K562 (cell line): ENCODE results near the gene GABRR2. TPM values are rescaled to one million over a fixed set of nuclear protein-coding genes. Genes with fewer than 3 reads are reported as not detected.

ENCODE experiments used
- ATAC-seq: fragments of 200-7000 bp; cut with Tn5 transposase; 3 replicates; pipeline ENCODE4 v1.9.1; 2020; ENCODE audit warnings: moderate library complexity
- BruUV-seq: library from RNA; stranded (reverse); fragments of 400-500 nt; replicated peaks from 2 replicates; lab custom pipeline; 2021; lab: Mats Ljungman, UMichigan
- CTCF ChIA-PET: fragments of 300-600 bp; formaldehyde crosslinking; extraction: SDS; loops from one replicate; lab custom pipeline; 2021; ENCODE audit warnings: low intra/inter-chr PET ratio; lab: Yijun Ruan, JAX
- POLR2A ChIA-PET: fragments of 300-600, 350-650 bp; sonication (Branson Sonifier 250); formaldehyde crosslinking; extraction: SDS; loops from one replicate; lab custom pipeline; 2021; ENCODE audit warnings: antibody characterized with exemption, inconsistent platforms; lab: Yijun Ruan, JAX
- DNase-seq, 4 experiments: peaks; one replicate each; pipeline versions ENCODE4 v3.0.0 to v3.0.0-alpha.2; 2011 to 2018; ENCODE audit warnings: low spot score in 3 of 4, mixed read lengths in 3 of 4; ENCODE audit errors: extremely low read depth in 1 of 4
- FAIRE-seq: peaks from 2 replicates; lab custom pipeline; 2011; peaks lifted over from hg19 to GRCh38; lab: Jason Lieb, UNC
- H2AFZ ChIP-seq: 2 replicates; pipeline ENCODE4 v1.6.0; 2011; ENCODE audit warnings: low read depth, low read length, control low read depth, inconsistent platforms
- H3K27ac ChIP-seq: fragments of 200-600 bp; 3 replicates; pipeline ENCODE4 v1.8.0; 2011; ENCODE audit warnings: low read depth, mild to moderate bottlenecking, control low read depth, inconsistent platforms, low read length, moderate library complexity, mixed read lengths; ENCODE audit errors: extremely low read depth
- H3K27me3 ChIP-seq, 2 experiments: fragments of 300-600 bp in 1 of 2; 2 replicates in 1 of 2; 3 replicates in 1 of 2; pipeline versions ENCODE4 v1.6.0 to v1.8.0; 2011; ENCODE audit warnings: inconsistent platforms in 2 of 2, low read length in 2 of 2, mild to moderate bottlenecking in 1 of 2, mixed read lengths in 1 of 2, moderate library complexity in 1 of 2; ENCODE audit not compliant: control insufficient read depth in 2 of 2, insufficient read depth in 2 of 2
- H3K36me3 ChIP-seq: fragments of 300-600 bp; 3 replicates; pipeline ENCODE4 v1.8.0; 2011; ENCODE audit warnings: mild to moderate bottlenecking, low read length, inconsistent platforms; ENCODE audit not compliant: control insufficient read depth, insufficient read depth
- H3K4me1 ChIP-seq, 2 experiments: fragments of 200-600 bp in 1 of 2; replicated peaks in 1 of 2; 2 replicates in 1 of 2; 3 replicates in 1 of 2; pipeline versions ENCODE4 v1.5.1 to v1.8.0; 2011; ENCODE audit warnings: inconsistent platforms in 2 of 2, low read length in 2 of 2, mild to moderate bottlenecking in 1 of 2, mixed read lengths in 1 of 2, moderate library complexity in 1 of 2; ENCODE audit not compliant: control insufficient read depth in 2 of 2, insufficient read depth in 2 of 2
- H3K4me2 ChIP-seq: 2 replicates; pipeline ENCODE4 v1.6.1; 2011; ENCODE audit warnings: low read length, control low read depth, inconsistent platforms, mixed read lengths; ENCODE audit not compliant: insufficient read depth
- H3K4me3 ChIP-seq: fragments of 200-600 bp; sonication (generic), shearing (Covaris generic); 2 replicates; pipeline ENCODE4 v1.5.1; 2016; ENCODE audit warnings: control low read depth, inconsistent platforms
- H3K79me2 ChIP-seq: fragments of 200-600 bp; 3 replicates; pipeline ENCODE4 v1.8.0; 2011; ENCODE audit warnings: low read length, inconsistent platforms; ENCODE audit not compliant: control insufficient read depth, insufficient read depth
- H3K9ac ChIP-seq, 2 experiments: 2 replicates each; pipeline versions ENCODE4 v1.6.0 to v1.6.1; 2011; ENCODE audit warnings: low read depth in 2 of 2, low read length in 2 of 2, control low read depth in 1 of 2, inconsistent platforms in 1 of 2, mild to moderate bottlenecking in 1 of 2, mixed read lengths in 1 of 2; ENCODE audit not compliant: insufficient read depth in 1 of 2
- H3K9me1 ChIP-seq: one replicate; pipeline ENCODE4 v1.6.0; 2011; ENCODE audit warnings: inconsistent platforms, mild to moderate bottlenecking, low read length, moderate library complexity; ENCODE audit not compliant: control insufficient read depth, insufficient read depth
- H3K9me3 ChIP-seq: replicated peaks from 2 replicates; pipeline ENCODE4 v1.5.1; 2011; ENCODE audit warnings: low read depth, low read length, inconsistent platforms; ENCODE audit not compliant: control insufficient read depth, insufficient read depth
- H4K20me1 ChIP-seq: replicated peaks from 2 replicates; pipeline ENCODE4 v1.6.1; 2011; ENCODE audit warnings: low read length, inconsistent platforms, mixed read lengths; ENCODE audit not compliant: control insufficient read depth, insufficient read depth
- ARID3B ChIP-seq: fragments of 250-450 bp; sonication (Bioruptor Pico); IDR thresholded peaks from 2 replicates; pipeline ENCODE4 v1.4.0; 2020; ENCODE audit warnings: borderline replicate concordance
- CBFB ChIP-seq: sonication (generic); formaldehyde crosslinking; IDR thresholded peaks from 2 replicates; pipeline ENCODE4 v1.4.0; 2020; ENCODE audit warnings: mild to moderate bottlenecking, missing genetic modification reagents
- MTA3 ChIP-seq: fragments of 450-650 bp; formaldehyde crosslinking; IDR thresholded peaks from 2 replicates; pipeline ENCODE4 v1.6.1; 2017; ENCODE audit warnings: mild to moderate bottlenecking, borderline replicate concordance
- NFIC ChIP-seq: fragments of 450-650 bp; IDR thresholded peaks from 2 replicates; pipeline ENCODE4 v1.6.1; 2017; ENCODE audit warnings: mild to moderate bottlenecking, inconsistent platforms
- PCBP1 ChIP-seq: fragments of 200-400 bp; formaldehyde crosslinking; IDR thresholded peaks from 2 replicates; pipeline ENCODE4 v1.6.1; 2018; ENCODE audit warnings: mild to moderate bottlenecking, low read depth, low read length; ENCODE audit not compliant: poor library complexity, severe bottlenecking
- POLR2A ChIP-seq: fragments of 450-650 bp; conservative IDR thresholded peaks from 2 replicates; pipeline ENCODE4 v1.6.1; 2016
- PRMT5 ChIP-seq: sonication (generic); formaldehyde crosslinking; IDR thresholded peaks from 2 replicates; pipeline ENCODE4 v1.5.0; 2020; ENCODE audit warnings: missing genetic modification reagents
- RAD21 ChIP-seq, 2 experiments: fragments of 250-450 bp in 1 of 2; fragments of 450-650 bp in 1 of 2; sonication (Bioruptor Pico) in 1 of 2; formaldehyde crosslinking in 1 of 2; IDR thresholded peaks in 1 of 2; conservative IDR thresholded peaks in 1 of 2; 2 replicates each; pipeline versions ENCODE4 v1.4.0 to v1.8.0; 2020 to 2022; ENCODE audit warnings: mild to moderate bottlenecking in 2 of 2, moderate library complexity in 1 of 2
- TCFL5 ChIP-seq: fragments of 250-450 bp; sonication (Bioruptor Pico); conservative IDR thresholded peaks from 2 replicates; pipeline ENCODE4 v1.6.1; 2021; ENCODE audit warnings: mild to moderate bottlenecking, moderate library complexity, matching md5 sums
- ZNF644 ChIP-seq: fragments of 200-800 bp; sonication (Bioruptor generic); IDR thresholded peaks from 2 replicates; pipeline ENCODE4 v1.6.1; 2016; ENCODE audit warnings: low read depth, missing genetic modification characterization, missing compliant biosample characterization
- ZNF696 ChIP-seq: fragments of 250-450 bp; sonication (Bioruptor Pico); conservative IDR thresholded peaks from 2 replicates; pipeline ENCODE4 v1.4.0; 2020; ENCODE audit warnings: mild to moderate bottlenecking, moderate library complexity
- WGBS: fragments of 100-300 bp; shearing (Covaris generic); methylation state at CpG from one replicate; pipeline ENCODE4 v1.1.6; 2016; ENCODE audit warnings: low coverage, mixed read lengths; ENCODE audit not compliant: insufficient coverage; ENCODE audit errors: missing lambda C conversion rate; 5-methylcytosine and 5-hydroxymethylcytosine counted together
- in situ Hi-C: fragments of 300-500 bp; cut with MboI; formaldehyde crosslinking; loops from 4 replicates; pipeline ENCODE4 v1.15.0; 2018; ENCODE audit warnings: inconsistent platforms, mixed read lengths
- intact Hi-C: fragments of 100-400 bp; cut with micrococcal nuclease; formaldehyde crosslinking; loops from 2 replicates; pipeline ENCODE4 v1.14.2; 2022
- polyA plus RNA-seq, 8 experiments: library from polyadenylated mRNA; depleted of rRNA in 4 of 8; stranded (reverse) in 5 of 8; unstranded in 3 of 8; fragments of >200 nt; fragmentation: Nextera tagmentation in 2 of 8; fragmentation: Illumina TruSeq in 1 of 8; extraction: Ambion mirVana in 2 of 8; extraction: Trizol in 1 of 8; gene quantifications; 2 replicates each; pipeline versions ENCODE4 v1.2.1 to v1.2.3, GENCODE V29; 2011 to 2014; ENCODE audit warnings: inconsistent platforms in 1 of 8, missing spikeins in 1 of 8
- total RNA-seq, 7 experiments: library from RNA; depleted of rRNA in 6 of 7; stranded (reverse); fragments of >200 nt in 6 of 7; fragmentation: Illumina TruSeq in 2 of 7; extraction: Trizol in 2 of 7; gene quantifications; 2 replicates each; pipeline versions ENCODE4 v1.2.1 to v1.2.3, GENCODE V29; 2011 to 2021; ENCODE audit warnings: low replicate concordance in 1 of 7

Gene GABRR2
- total and polyA plus RNA-seq, 9 of the 15 experiments (the other 6 are each of a cell fraction or from before 2014, with no cell fraction given) = 0.09 to 0.13 (median 0.10) TPM; not detected in 6

GRCh38 chr6:89311853-89312531 lies 3.1 kb downstream of the GABRR2 start:
- ChIA-PET POLR2A (interaction anchor here (1.3 to 1.4 kb wide), 2 partner anchors 10 to 39 kb away, joined by 6 to 7 read pairs; no protein-coding TSS in a partner anchor), CTCF (interaction anchor here (1.4 kb wide), 1 partner anchor 58 kb away, joined by 3 read pairs; no protein-coding TSS in a partner anchor)
- intact Hi-C loops = loop anchor here (1.0 to 5.0 kb wide), 3 partner anchors 56 to 300 kb away; partner anchors contain the start of gene ANKRD6
- H3K4me3 ChIP-seq = no peak overlapping the region
- H2AFZ ChIP-seq = 0 out of 2 replicates have a peak overlapping the region, but pooled peaks have one; percentile 28
- no peaks in the 10 kb centered on the region for H4K20me1 ChIP-seq
- in situ Hi-C loops = no loop called here
- DNase-seq = peak in 1 of 4 experiments; percentile 23
- H3K9me3 ChIP-seq = no peaks in the 10 kb centered on the region
- H3K27ac ChIP-seq = no peak overlapping the region
- WGBS = 24% methylated on average over 9 of the region's 9 CpGs
- no peak for FAIRE-seq
- peaks cover 0 to 2% of the 10 kb centered on the region in 2 experiments; a peak in 1 of 5 replicates for H3K4me1 ChIP-seq
- H3K9me1 ChIP-seq = no peaks in the 10 kb centered on the region
- ATAC-seq = peak; percentile 71
- no peaks in the 10 kb centered on the region for H3K36me3 ChIP-seq
- no peak overlapping the region for H3K4me2 ChIP-seq
- H3K27me3 ChIP-seq = peaks cover 0 to 11% of the 10 kb centered on the region in 2 experiments; a peak in 1 of 5 replicates
- H3K9ac ChIP-seq = no peak overlapping the region; a peak in 1 of 4 replicates
- H3K79me2 ChIP-seq = no peaks in the 10 kb centered on the region
- no TSS peak for BruUV-seq
- TF ChIP-seq PCBP1 = no peak
- peak; percentile 88 for TF ChIP-seq NFIC
- TF ChIP-seq CBFB (CRISPR knock-in tag) = 0 out of 2 replicates have a peak, but pooled peaks have one; percentile 47
- TF ChIP-seq RAD21 (CRISPR knock-in tag; conservative IDR thresholded peaks at IDR 0.05 in 1 of 2, IDR thresholded peaks at IDR 0.05 in 1 of 2) = peak; percentile 47 to 69
- TF ChIP-seq TCFL5 (CRISPR knock-in tag) = no peak
- TF ChIP-seq MTA3 = 0 out of 2 replicates have a peak, but pooled peaks have one; percentile 21
- TF ChIP-seq ZNF696 (CRISPR knock-in tag) = no peak
- no peak for TF ChIP-seq POLR2A
- TF ChIP-seq ARID3B (CRISPR knock-in tag) = no peak
- TF ChIP-seq ZNF644 = no peak
- no peak for TF ChIP-seq PRMT5
